GM12872 (cell line): ENCODE measurements around the gene SHH.

Experiments
- CTCF ChIP-seq: IDR thresholded peaks from 3 replicates; pipeline ENCODE4 v1.5.1; 2011; ENCODE audit warnings: low read depth, mild to moderate bottlenecking, low read length, moderate library complexity; ENCODE audit not compliant: insufficient read depth

Gene SHH

GRCh38 chr7:155852426-155853301, 40.4 kb upstream of the SHH start:
- no peak for TF ChIP-seq CTCF

- TF ChIP-seq CTCF, result no peak
These were observed 39.6 kb upstream of the SHH start for GRCh38 chr7:155851892-155852291.

- TF ChIP-seq CTCF, result no peak
These were observed 38.8 kb upstream of the SHH start for GRCh38 chr7:155850766-155851678.

- TF ChIP-seq CTCF, result no peak
These were observed 37.8 kb upstream of the SHH start for GRCh38 chr7:155850001-155850436.

- TF ChIP-seq CTCF, result no peak
These were observed 36.7 kb upstream of the SHH start for GRCh38 chr7:155848691-155849669.

GRCh38 chr7:155847821-155848435, 35.7 kb upstream of the SHH start:
- no peak for TF ChIP-seq CTCF
